GM12801 (cell line): Measurements from ENCODE around the gene TLR7.

Source experiments
- TF ChIP-seq, protein P1 (sequence below): IDR thresholded peaks from one replicate; pipeline ENCODE4 v1.5.1; 2011; ENCODE audit warnings: control low read depth; ENCODE audit not compliant: insufficient read length; ENCODE audit errors: extremely low read depth

TLR7 gene

DNA sequence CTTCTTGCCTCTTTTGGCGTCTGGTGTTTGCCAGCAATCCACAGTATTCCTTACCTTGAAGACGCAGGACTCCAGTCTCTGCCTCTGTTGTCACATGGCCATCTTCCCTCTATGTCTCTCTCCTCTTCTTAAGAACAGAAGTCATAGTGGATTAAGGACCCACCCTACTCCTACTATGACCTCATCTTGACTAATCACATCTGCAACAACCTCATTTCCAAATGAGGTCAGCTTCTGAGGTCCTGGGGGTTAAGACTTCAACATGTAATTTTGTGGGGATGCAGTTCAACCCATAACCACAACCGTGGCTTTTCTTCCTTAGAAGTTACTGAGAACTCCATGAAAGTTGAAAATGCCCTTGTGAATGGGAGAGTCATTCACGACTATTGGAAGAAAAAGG is 62.8 kb downstream of the TLR7 start:
- TF ChIP-seq, protein P1, sequence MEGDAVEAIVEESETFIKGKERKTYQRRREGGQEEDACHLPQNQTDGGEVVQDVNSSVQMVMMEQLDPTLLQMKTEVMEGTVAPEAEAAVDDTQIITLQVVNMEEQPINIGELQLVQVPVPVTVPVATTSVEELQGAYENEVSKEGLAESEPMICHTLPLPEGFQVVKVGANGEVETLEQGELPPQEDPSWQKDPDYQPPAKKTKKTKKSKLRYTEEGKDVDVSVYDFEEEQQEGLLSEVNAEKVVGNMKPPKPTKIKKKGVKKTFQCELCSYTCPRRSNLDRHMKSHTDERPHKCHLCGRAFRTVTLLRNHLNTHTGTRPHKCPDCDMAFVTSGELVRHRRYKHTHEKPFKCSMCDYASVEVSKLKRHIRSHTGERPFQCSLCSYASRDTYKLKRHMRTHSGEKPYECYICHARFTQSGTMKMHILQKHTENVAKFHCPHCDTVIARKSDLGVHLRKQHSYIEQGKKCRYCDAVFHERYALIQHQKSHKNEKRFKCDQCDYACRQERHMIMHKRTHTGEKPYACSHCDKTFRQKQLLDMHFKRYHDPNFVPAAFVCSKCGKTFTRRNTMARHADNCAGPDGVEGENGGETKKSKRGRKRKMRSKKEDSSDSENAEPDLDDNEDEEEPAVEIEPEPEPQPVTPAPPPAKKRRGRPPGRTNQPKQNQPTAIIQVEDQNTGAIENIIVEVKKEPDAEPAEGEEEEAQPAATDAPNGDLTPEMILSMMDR, result no peak

DNA sequence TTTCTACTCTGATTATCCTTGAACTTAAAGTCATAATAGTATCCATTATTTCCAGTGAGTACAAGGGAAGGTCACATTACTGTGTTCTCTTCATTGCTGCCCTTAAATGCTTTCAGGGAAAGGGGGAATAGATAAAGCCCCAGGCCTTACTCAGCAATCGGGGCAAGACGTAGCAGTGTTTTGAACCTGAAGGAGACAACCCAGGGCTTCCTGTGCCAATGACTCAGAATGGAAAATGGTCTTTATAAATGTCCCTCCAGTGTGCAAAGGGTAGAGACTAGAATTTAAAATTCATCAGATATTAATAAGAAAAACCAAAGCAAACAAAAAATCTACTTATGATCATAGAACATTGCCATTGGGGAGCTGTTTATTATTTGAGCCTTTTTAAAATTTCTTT is 63.3 kb downstream of the TLR7 start:
- TF ChIP-seq, protein P1, result no peak

DNA sequence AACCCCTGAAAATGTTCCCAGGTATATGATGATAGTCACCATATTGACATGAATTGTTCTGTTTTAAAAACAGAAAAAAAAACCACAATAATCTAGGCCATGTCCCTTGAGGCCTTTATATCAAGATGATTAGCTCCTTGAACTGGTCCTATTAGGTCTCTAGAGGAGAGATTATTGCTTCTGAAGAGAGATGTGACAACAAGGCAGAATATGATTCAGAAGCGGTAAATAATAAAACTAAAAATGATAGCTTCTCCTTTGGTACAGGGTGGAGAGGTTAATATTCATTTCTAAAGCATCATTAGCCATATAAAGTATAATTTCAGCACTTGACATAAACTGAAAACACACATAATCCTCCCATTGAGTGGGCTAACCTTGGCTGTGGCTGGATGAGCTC is 65.4 kb downstream of the TLR7 start:
- TF ChIP-seq, protein P1, result no peak

DNA sequence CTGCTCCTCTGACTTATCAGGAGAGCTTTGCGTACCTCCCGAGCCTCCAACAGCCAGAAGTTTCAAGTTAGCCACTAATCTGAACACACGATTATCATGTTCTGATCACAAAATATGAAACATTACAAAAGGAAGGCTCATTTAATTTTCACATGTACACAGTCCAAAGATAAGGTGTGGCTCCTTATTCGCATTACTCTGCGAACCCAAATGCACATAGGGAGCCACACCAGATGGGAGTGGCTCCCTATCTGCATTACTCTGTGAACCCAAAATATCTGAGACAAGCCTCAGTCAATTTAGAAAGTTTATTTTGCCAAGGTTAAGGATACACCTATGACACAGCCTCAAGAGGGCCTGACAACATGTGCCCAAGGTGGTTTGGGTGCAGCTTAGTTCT is 68.0 kb downstream of the TLR7 start:
- TF ChIP-seq, protein P1, result no peak

DNA sequence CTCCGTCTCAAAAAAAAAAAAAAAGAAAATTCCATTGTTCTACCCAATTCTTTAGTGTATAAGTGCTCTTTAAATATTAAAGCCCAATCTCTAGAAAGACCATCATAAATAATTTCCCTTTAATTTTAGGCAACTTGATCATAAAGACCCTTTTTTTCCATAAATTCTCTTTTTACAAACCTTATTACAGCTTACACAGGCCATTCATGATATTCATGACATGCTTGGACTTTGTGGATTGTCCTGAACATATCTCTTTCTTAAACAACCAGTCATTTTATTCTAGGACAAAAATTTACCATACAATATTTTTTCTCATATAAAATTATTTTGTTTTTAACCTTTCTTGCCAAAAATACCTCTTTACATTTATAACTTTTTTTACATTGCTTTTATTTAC is 70.1 kb downstream of the TLR7 start:
- TF ChIP-seq, protein P1, result no peak
